ENCODE data around the gene CCDC3. TPM values are rescaled to one million over a fixed set of nuclear protein-coding genes. Genes with fewer than 3 reads are reported as not detected.
"Not testable (repeated sequence)": the region's sequence is repeated elsewhere in the genome, so short reads cannot be mapped to it uniquely, and the experiment has no call there.

CCDC3 gene
- total RNA-seq, 2 experiments from 2014 or later = 0.12 TPM

GRCh38 chr10:12873172-12873571 lies 128.3 kb downstream of the CCDC3 start:
- H3K36me3 Mint-ChIP-seq = no peaks in the 10 kb centered on the region
- H3K9me3 Mint-ChIP-seq (ENCODE audit: low read depth) = no peaks in the 10 kb centered on the region
- CTCF ChIA-PET = no interaction called here
- DNase-seq (no peak), ATAC-seq (no peak)
- peaks cover 6% of the 10 kb centered on the region for H3K27me3 Mint-ChIP-seq
- no peaks in the 10 kb centered on the region for H3K4me1 Mint-ChIP-seq
- H3K4me3 Mint-ChIP-seq = no peak overlapping the region
- H3K27ac Mint-ChIP-seq = no peak overlapping the region

GRCh38 chr10:12872577-12872976 lies 128.9 kb downstream of the CCDC3 start:
- Mint-ChIP-seq H3K36me3 (no peaks in the 10 kb centered on the region), H3K4me3 (no peak overlapping the region), H3K4me1 (no peaks in the 10 kb centered on the region), H3K27ac (no peak overlapping the region), H3K9me3 (ENCODE audit: low read depth) (no peaks in the 10 kb centered on the region), H3K27me3 (peaks cover 6% of the 10 kb centered on the region)
- CTCF ChIA-PET = no interaction called here
- ATAC-seq = no peak
- no peak for DNase-seq

GRCh38 chr10:12869427-12869826 lies 132.1 kb downstream of the CCDC3 start:
- no peak overlapping the region for H3K4me3 Mint-ChIP-seq
- no peaks in the 10 kb centered on the region for H3K27me3 Mint-ChIP-seq
- no peaks in the 10 kb centered on the region for H3K4me1 Mint-ChIP-seq
- CTCF ChIA-PET = interaction anchor here (0.7 kb wide), 1 partner anchor 33 kb away, joined by 4 read pairs; no protein-coding TSS in a partner anchor
- DNase-seq (no peak), ATAC-seq (no peak)
- no peak overlapping the region for H3K27ac Mint-ChIP-seq
- no peaks in the 10 kb centered on the region for H3K36me3 Mint-ChIP-seq
- H3K9me3 Mint-ChIP-seq (ENCODE audit: low read depth) = no peaks in the 10 kb centered on the region

GRCh38 chr10:12868229-12868628 lies 133.3 kb downstream of the CCDC3 start:
- ATAC-seq (no peak), DNase-seq (no peak)
- CTCF ChIA-PET = no interaction called here
- Mint-ChIP-seq H3K4me3 (no peak overlapping the region), H3K9me3 (ENCODE audit: low read depth) (no peaks in the 10 kb centered on the region), H3K36me3 (no peaks in the 10 kb centered on the region), H3K27me3 (no peaks in the 10 kb centered on the region), H3K27ac (no peak overlapping the region), H3K4me1 (no peaks in the 10 kb centered on the region)

GRCh38 chr10:12865515-12865914 lies 136.0 kb downstream of the CCDC3 start:
- not testable (repeated sequence) for H3K4me1 Mint-ChIP-seq; H3K36me3 Mint-ChIP-seq; H3K9me3 Mint-ChIP-seq (ENCODE audit: low read depth); H3K27me3 Mint-ChIP-seq; H3K4me3 Mint-ChIP-seq; DNase-seq; ATAC-seq; H3K27ac Mint-ChIP-seq
- CTCF ChIA-PET = interaction anchor here (0.7 kb wide), 1 partner anchor 1048 kb away, joined by 3 read pairs; no protein-coding TSS in a partner anchor

GRCh38 chr10:12862459-12862858 lies 139.1 kb downstream of the CCDC3 start:
- no peak overlapping the region for H3K4me3 Mint-ChIP-seq
- DNase-seq (no peak), ATAC-seq (no peak)
- H3K27me3 Mint-ChIP-seq = peaks cover 26% of the 10 kb centered on the region
- H3K36me3 Mint-ChIP-seq = no peaks in the 10 kb centered on the region
- no peaks in the 10 kb centered on the region for H3K9me3 Mint-ChIP-seq (ENCODE audit: low read depth)
- H3K4me1 Mint-ChIP-seq = no peaks in the 10 kb centered on the region
- CTCF ChIA-PET = no interaction called here
- no peak overlapping the region for H3K27ac Mint-ChIP-seq

GRCh38 chr10:12854988-12855387 lies 146.5 kb downstream of the CCDC3 start:
- H3K4me1 Mint-ChIP-seq = no peaks in the 10 kb centered on the region
- CTCF ChIA-PET = no interaction called here

GRCh38 chr10:12852687-12853086 lies 148.8 kb downstream of the CCDC3 start:
- H3K4me3 Mint-ChIP-seq = no peak overlapping the region
- no peaks in the 10 kb centered on the region for H3K36me3 Mint-ChIP-seq
- no peak for ATAC-seq
- H3K4me1 Mint-ChIP-seq = no peaks in the 10 kb centered on the region
- peaks cover 7% of the 10 kb centered on the region for H3K27me3 Mint-ChIP-seq
- CTCF ChIA-PET = no interaction called here
- no peak for DNase-seq
- no peaks in the 10 kb centered on the region for H3K9me3 Mint-ChIP-seq (ENCODE audit: low read depth)
- H3K27ac Mint-ChIP-seq = no peak overlapping the region

More at GRCh38 chr10:12854988-12855387, 146.5 kb downstream of the CCDC3 start:
- no peaks in the 10 kb centered on the region for H3K9me3 Mint-ChIP-seq (ENCODE audit: low read depth)
- H3K36me3 Mint-ChIP-seq = no peaks in the 10 kb centered on the region
- ATAC-seq (no peak), DNase-seq (no peak)
- peaks cover 20% of the 10 kb centered on the region for H3K27me3 Mint-ChIP-seq
- no peak overlapping the region for H3K27ac Mint-ChIP-seq
- no peak overlapping the region for H3K4me3 Mint-ChIP-seq

GRCh38 chr10:12849319-12850181 lies 152.0 kb downstream of the CCDC3 start:
- CTCF ChIA-PET = no interaction called here
- no peak for ATAC-seq
- H3K4me3 Mint-ChIP-seq = no peak overlapping the region
- H3K4me1 Mint-ChIP-seq = no peaks in the 10 kb centered on the region
- peaks cover 4% of the 10 kb centered on the region for H3K27me3 Mint-ChIP-seq
- no peak overlapping the region for H3K27ac Mint-ChIP-seq
- no peak for DNase-seq
- no peaks in the 10 kb centered on the region for H3K9me3 Mint-ChIP-seq (ENCODE audit: low read depth)
- H3K36me3 Mint-ChIP-seq = no peaks in the 10 kb centered on the region

- H3K4me3 Mint-ChIP-seq = no peak overlapping the region
- ATAC-seq (no peak), DNase-seq (no peak)
- CTCF ChIA-PET = no interaction called here
- H3K36me3 Mint-ChIP-seq = no peaks in the 10 kb centered on the region
- H3K27me3 Mint-ChIP-seq = peaks cover 4% of the 10 kb centered on the region
- H3K9me3 Mint-ChIP-seq (ENCODE audit: low read depth) = no peaks in the 10 kb centered on the region
- H3K27ac Mint-ChIP-seq = no peak overlapping the region
- no peaks in the 10 kb centered on the region for H3K4me1 Mint-ChIP-seq
Measured at GRCh38 chr10:12848439-12849173, 152.9 kb downstream of the CCDC3 start.

- Mint-ChIP-seq H3K9me3 (ENCODE audit: low read depth) (no peaks in the 10 kb centered on the region), H3K36me3 (no peaks in the 10 kb centered on the region), H3K4me3 (no peak overlapping the region), H3K27ac (no peak overlapping the region), H3K4me1 (no peaks in the 10 kb centered on the region), H3K27me3 (peaks cover 4% of the 10 kb centered on the region)
- CTCF ChIA-PET = no interaction called here
- DNase-seq (no peak), ATAC-seq (no peak)
Measured at GRCh38 chr10:12847361-12847975, 154.0 kb downstream of the CCDC3 start.

- ATAC-seq (no peak), DNase-seq (no peak)
- Mint-ChIP-seq H3K4me3 (no peak overlapping the region), H3K36me3 (no peaks in the 10 kb centered on the region), H3K27me3 (peaks cover 4% of the 10 kb centered on the region), H3K4me1 (no peaks in the 10 kb centered on the region), H3K9me3 (ENCODE audit: low read depth) (no peaks in the 10 kb centered on the region), H3K27ac (no peak overlapping the region)
- CTCF ChIA-PET = no interaction called here
Measured at GRCh38 chr10:12846718-12847117, 154.8 kb downstream of the CCDC3 start.
